ENCODE measurements around the gene GPR171. TPM values are rescaled to one million over a fixed set of nuclear protein-coding genes. Genes with fewer than 3 reads are reported as not detected.
"Not testable (repeated sequence)": the region's sequence is repeated elsewhere in the genome, so short reads cannot be mapped to it uniquely, and the experiment has no call there.

Gene GPR171
- 1.8 TPM for total RNA-seq
- long read RNA-seq: 0 reads

- no peak for DNase-seq (ENCODE audit: low spot score)
Observed at GRCh38 chr3:151203051-151203420, at the start of gene GPR171. Gene GPR171, minus strand, starts transcription at chr3:151203216. Its CDS starts 3,830 bp downstream, at chr3:151199386.

GRCh38 chr3:151248772-151249337 lies 45.8 kb upstream of the GPR171 start:
- no peak for DNase-seq (ENCODE audit: low spot score)

GRCh38 chr3:151242006-151242405 lies 39.0 kb upstream of the GPR171 start:
- not testable (repeated sequence) for DNase-seq (ENCODE audit: low spot score)

GRCh38 chr3:151236736-151237135 lies 33.7 kb upstream of the GPR171 start:
- DNase-seq (ENCODE audit: low spot score): no peak

GRCh38 chr3:151236316-151236715 lies 33.3 kb upstream of the GPR171 start:
- DNase-seq (ENCODE audit: low spot score): no peak

- no peak for DNase-seq (ENCODE audit: low spot score)
Observed at GRCh38 chr3:151234825-151235224, 31.8 kb upstream of the GPR171 start.

GRCh38 chr3:151232991-151233390 lies 30.0 kb upstream of the GPR171 start:
- no peak for DNase-seq (ENCODE audit: low spot score)

- DNase-seq (ENCODE audit: low spot score): not testable (repeated sequence)
Observed at GRCh38 chr3:151232403-151232802, 29.4 kb upstream of the GPR171 start.

- no peak for DNase-seq (ENCODE audit: low spot score)
Observed at GRCh38 chr3:151230646-151231045, 27.6 kb upstream of the GPR171 start.

GRCh38 chr3:151228666-151229040 lies 25.6 kb upstream of the GPR171 start:
- no peak for DNase-seq (ENCODE audit: low spot score)

- DNase-seq (ENCODE audit: low spot score): no peak
Observed at GRCh38 chr3:151227807-151228665, 25.0 kb upstream of the GPR171 start.

GRCh38 chr3:151227266-151227806 lies 24.3 kb upstream of the GPR171 start:
- no peak for DNase-seq (ENCODE audit: low spot score)

GRCh38 chr3:151226825-151227224 lies 23.8 kb upstream of the GPR171 start:
- DNase-seq (ENCODE audit: low spot score): no peak

- no peak for DNase-seq (ENCODE audit: low spot score)
Observed at GRCh38 chr3:151226088-151226563, 23.1 kb upstream of the GPR171 start.

GRCh38 chr3:151225040-151225975 lies 22.3 kb upstream of the GPR171 start:
- no peak for DNase-seq (ENCODE audit: low spot score)

- no peak for DNase-seq (ENCODE audit: low spot score)
Observed at GRCh38 chr3:151224268-151224866, 21.4 kb upstream of the GPR171 start.

GRCh38 chr3:151219056-151219455 lies 16.0 kb upstream of the GPR171 start:
- DNase-seq (ENCODE audit: low spot score): no peak

GRCh38 chr3:151218136-151218535 lies 15.1 kb upstream of the GPR171 start:
- DNase-seq (ENCODE audit: low spot score): no peak

GRCh38 chr3:151216641-151217607 lies 13.9 kb upstream of the GPR171 start:
- DNase-seq (ENCODE audit: low spot score): no peak

- DNase-seq (ENCODE audit: low spot score): no peak
Observed at GRCh38 chr3:151214459-151214858, 11.4 kb upstream of the GPR171 start.
